Endothelial cell of umbilical vein (primary cell): ENCODE measurements around the gene ABL1. TPM values are rescaled to one million over a fixed set of nuclear protein-coding genes. Genes with fewer than 3 reads are reported as not detected.

ENCODE experiments used
- BruUV-seq: library from RNA; stranded (reverse); fragments of 400-500 nt; replicated peaks from 2 replicates; lab custom pipeline; 2021; lab: Mats Ljungman, UMichigan
- CTCF ChIA-PET: fragments of 300-600, 350-600 bp; sonication (Branson Sonifier 250); formaldehyde crosslinking; loops from one replicate; lab custom pipeline; 2021; ENCODE audit warnings: antibody characterized with exemption, inconsistent platforms; lab: Charles Lee
- POLR2A ChIA-PET: fragments of 300-600, 350-600 bp; sonication (Branson Sonifier 250); formaldehyde crosslinking; loops from one replicate; lab custom pipeline; 2021; ENCODE audit warnings: antibody characterized with exemption, inconsistent platforms; lab: Charles Lee
- DNase-seq: peaks from one replicate; pipeline ENCODE4 v3.0.0-alpha.2; 2011; ENCODE audit warnings: low read depth, low spot score
- FAIRE-seq: peaks from 2 replicates; lab custom pipeline; 2011; peaks lifted over from hg19 to GRCh38; lab: Jason Lieb, UNC
- H2AFZ ChIP-seq: 2 replicates; pipeline ENCODE4 v1.6.0; 2012; ENCODE audit warnings: low read depth, low read length, control low read depth, inconsistent platforms
- H3K27ac ChIP-seq: 2 replicates; pipeline ENCODE4 v1.5.1; 2011; ENCODE audit warnings: low read depth, mild to moderate bottlenecking, control low read depth, low read length, moderate library complexity; ENCODE audit not compliant: insufficient read depth
- H3K27me3 ChIP-seq, 2 experiments: 2 replicates each; pipeline versions ENCODE4 v1.6.0 to v1.6.1; 2011; ENCODE audit warnings: low read length in 2 of 2, mixed read lengths in 1 of 2; ENCODE audit not compliant: control insufficient read depth in 2 of 2, insufficient read depth in 2 of 2
- H3K36me3 ChIP-seq, 2 experiments: 2 replicates in 1 of 2; 3 replicates in 1 of 2; pipeline ENCODE4 v1.5.1; 2011; ENCODE audit warnings: low read length in 2 of 2, mild to moderate bottlenecking in 1 of 2, moderate library complexity in 1 of 2; ENCODE audit not compliant: control insufficient read depth in 2 of 2, insufficient read depth in 2 of 2; ENCODE audit errors: extremely low read depth in 1 of 2
- H3K4me1 ChIP-seq: 3 replicates; pipeline ENCODE4 v1.5.1; 2011; ENCODE audit warnings: mild to moderate bottlenecking, low read length; ENCODE audit not compliant: control insufficient read depth, insufficient read depth; ENCODE audit errors: extremely low read depth
- H3K4me2 ChIP-seq: 2 replicates; pipeline ENCODE4 v1.6.1; 2011; ENCODE audit warnings: low read length, control low read depth, mixed read lengths; ENCODE audit not compliant: insufficient read depth
- H3K4me3 ChIP-seq, 3 experiments: fragments of 200-600 bp in 1 of 3; sonication (generic), shearing (Covaris generic) in 1 of 3; replicated peaks in 1 of 3; 2 replicates each; pipeline ENCODE4 v1.5.1; 2011 to 2016; ENCODE audit warnings: control low read depth in 3 of 3, low read length in 3 of 3, mild to moderate bottlenecking in 2 of 3, inconsistent platforms in 1 of 3, low read depth in 1 of 3, moderate library complexity in 1 of 3; ENCODE audit not compliant: insufficient read depth in 1 of 3
- H3K79me2 ChIP-seq: 2 replicates; pipeline ENCODE4 v1.6.0; 2012; ENCODE audit warnings: low read length, inconsistent platforms; ENCODE audit not compliant: control insufficient read depth, insufficient read depth
- H3K9ac ChIP-seq: replicated peaks from 2 replicates; pipeline ENCODE3; 2011; ENCODE audit warnings: low read length, control low read depth; ENCODE audit not compliant: insufficient read depth; ENCODE audit errors: extremely low read depth
- H3K9me1 ChIP-seq: replicated peaks from 3 replicates; pipeline ENCODE4 v1.6.0; 2011; ENCODE audit warnings: mild to moderate bottlenecking, low read length; ENCODE audit not compliant: control insufficient read depth, insufficient read depth; ENCODE audit errors: extremely low read depth
- H3K9me3 ChIP-seq: replicated peaks from 2 replicates; pipeline ENCODE4 v1.5.1; 2012; ENCODE audit warnings: low read length, inconsistent platforms; ENCODE audit not compliant: control insufficient read depth, insufficient read depth
- H4K20me1 ChIP-seq: replicated peaks from 2 replicates; pipeline ENCODE3; 2011; ENCODE audit warnings: mild to moderate bottlenecking, low read length; ENCODE audit not compliant: control insufficient read depth, insufficient read depth; ENCODE audit errors: extremely low read depth
- CTCF ChIP-seq, 2 donors: IDR thresholded peaks; 1 replicate in 1 of 2; 2 replicates in 1 of 2; pipeline ENCODE4 v1.5.1; 2011; ENCODE audit warnings: low read length in 2 of 2, mild to moderate bottlenecking in 2 of 2, moderate library complexity in 2 of 2, control low read depth in 1 of 2, inconsistent platforms in 1 of 2, low read depth in 1 of 2; ENCODE audit not compliant: insufficient read depth in 1 of 2; ENCODE audit errors: extremely low read depth in 1 of 2
- EZH2 ChIP-seq: IDR thresholded peaks from 2 replicates; pipeline ENCODE4 v1.6.1; 2012; ENCODE audit warnings: borderline replicate concordance, low read depth, mild to moderate bottlenecking, moderate library complexity, low read length, inconsistent platforms; ENCODE audit not compliant: severe bottlenecking
- FOS ChIP-seq: IDR thresholded peaks from 2 replicates; pipeline ENCODE4 v1.6.1; 2011; ENCODE audit warnings: mild to moderate bottlenecking, low read length, moderate library complexity, borderline replicate concordance; ENCODE audit not compliant: insufficient read depth
- GATA2 ChIP-seq: IDR thresholded peaks from 2 replicates; pipeline ENCODE4 v1.7.0; 2011; ENCODE audit warnings: low read depth, mild to moderate bottlenecking, moderate library complexity, mixed read lengths, low read length; ENCODE audit not compliant: insufficient read length, insufficient read depth
- JUN ChIP-seq: IDR thresholded peaks from 2 replicates; pipeline ENCODE4 v1.6.1; 2011; ENCODE audit warnings: borderline replicate concordance, low read depth; ENCODE audit not compliant: insufficient read length, insufficient read depth
- MAX ChIP-seq: IDR thresholded peaks from 2 replicates; pipeline ENCODE4 v1.6.1; 2011; ENCODE audit not compliant: insufficient read depth, insufficient read length
- MYC ChIP-seq: IDR thresholded peaks from one replicate; pipeline ENCODE4 v1.6.1; 2011; ENCODE audit warnings: mild to moderate bottlenecking, low read depth, low read length
- POLR2A ChIP-seq: IDR thresholded peaks from 2 replicates; pipeline ENCODE4 v1.6.1; 2012; ENCODE audit warnings: low read depth, mild to moderate bottlenecking, control low read depth, low read length
- POLR2AphosphoS5 ChIP-seq: IDR thresholded peaks from 2 replicates; pipeline ENCODE4 v1.6.1; 2012; ENCODE audit warnings: low read depth, mild to moderate bottlenecking, control low read depth, low read length, moderate library complexity; ENCODE audit not compliant: insufficient read depth
- dilution Hi-C: fragments of 300-500 bp; cut with MboI; formaldehyde crosslinking; loops from one replicate; pipeline ENCODE4 v1.15.0; 2019; ENCODE audit warnings: low sequenced_read_pairs; ENCODE audit not compliant: extremely low pct_ligation_motif_present
- intact Hi-C: fragments of 100-400 bp; cut with micrococcal nuclease; formaldehyde crosslinking; loops from one replicate; pipeline ENCODE4 v1.10.0; 2022
- polyA plus RNA-seq, 4 experiments: library from polyadenylated mRNA; depleted of rRNA in 3 of 4; stranded (reverse) in 3 of 4; unstranded in 1 of 4; fragments of >200 nt; gene quantifications; 2 replicates each; pipeline versions ENCODE4 v1.2.1 to v1.2.3, GENCODE V29; 2011 to 2012; ENCODE audit warnings: missing spikeins in 1 of 4
- total RNA-seq: library from RNA; stranded (reverse); gene quantifications from 2 replicates; pipeline ENCODE4 v1.2.3, GENCODE V29; 2021

The ABL1 gene
- total and polyA plus RNA-seq, 2 donors (not counting 3 experiments of a cell fraction or from before 2014, with no cell fraction given), result 32.1 to 87.1 TPM

GRCh38 chr9:130843049-130843908 lies 8.2 kb downstream of the ABL1 start:
- intact Hi-C loops, result no loop called here
- Histone ChIP-seq H3K4me3 (no peak overlapping the region), H3K79me2 (peaks cover 72% of the 10 kb centered on the region), H2AFZ (no peak overlapping the region), H3K27me3 (no peaks in the 10 kb centered on the region), H3K4me1 (peaks cover 63% of the 10 kb centered on the region), H3K36me3 (no peaks in the 10 kb centered on the region), H4K20me1 (peaks cover 4% of the 10 kb centered on the region), H3K9me3 (no peaks in the 10 kb centered on the region), H3K9me1 (no peaks in the 10 kb centered on the region), H3K9ac (no peak overlapping the region), H3K27ac (no peak overlapping the region), H3K4me2 (no peak overlapping the region)
- DNase-seq (no peak), FAIRE-seq (no peak)
- TF ChIP-seq FOS (no peak), JUN (no peak), MYC (no peak), POLR2AphosphoS5 (no peak), EZH2 (no peak), CTCF (IDR thresholded peaks at IDR 0.05; ENCODE audit: extremely low read depth in 1 of 2, insufficient read depth in 1 of 2, low read depth in 1 of 2, low read length in 2 of 2) (no peak), POLR2A (no peak), GATA2 (no peak), MAX (no peak)
- BruUV-seq, result no TSS peak
- dilution Hi-C loops, result no loop called here
- ChIA-PET POLR2A (no interaction called here), CTCF (interaction anchor here (1.2 to 1.3 kb wide), 2 partner anchors 72 to 78 kb away, joined by 3 to 4 read pairs; no protein-coding TSS in a partner anchor)
